ENCODE measurements around the gene LIPT2. TPM values are rescaled to one million over a fixed set of nuclear protein-coding genes. Genes with fewer than 3 reads are reported as not detected.

LIPT2 gene
- total and polyA plus RNA-seq, 4 donors = 2.0 to 6.9 (median 3.4) TPM

DNA sequence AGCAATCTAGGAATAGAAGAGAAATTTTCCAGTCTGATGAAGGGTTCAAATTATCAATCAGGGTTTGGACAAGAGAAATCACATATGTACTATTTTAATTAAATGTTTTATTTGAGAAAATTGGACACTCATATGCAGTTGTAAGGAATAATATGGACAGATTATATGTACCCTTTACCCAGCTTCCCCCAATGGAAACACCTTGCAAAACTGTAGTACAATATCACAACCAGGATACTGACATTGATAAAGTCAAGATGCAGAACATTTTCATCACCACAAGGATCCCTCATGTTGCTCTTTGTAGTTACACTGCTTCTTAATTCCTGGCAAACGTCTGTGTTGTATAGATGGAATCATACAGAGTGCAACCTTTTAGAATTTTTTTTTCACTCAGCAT lies 1.4 kb upstream of the LIPT2 start:
- ATAC-seq (ENCODE audit: insufficient read depth, low FRiP score) (no peak), DNase-seq (no peak)
- WGBS, 2 donors = 94 to 95% methylated on average over 1 of the region's 1 CpG
- Histone ChIP-seq H3K9me3 (ENCODE audit: control insufficient read depth in 4 of 4, insufficient read depth in 3 of 4, low read length in 3 of 4) (peaks cover 0 to 5% (median 3%) of the 10 kb centered on the region in 4 donors), H3K4me3 (no peak overlapping the region), H3K27ac (ENCODE audit: low read depth in 1 of 2, low read length in 1 of 2) (no peak overlapping the region), H3K36me3 (ENCODE audit: control insufficient read depth in 4 of 4, insufficient read depth in 4 of 4, low read length in 4 of 4) (no peaks in the 10 kb centered on the region), H3K4me1 (ENCODE audit: control insufficient read depth in 5 of 5, insufficient read depth in 5 of 5, low read length in 5 of 5) (peaks cover 0 to 5% (median 4%) of the 10 kb centered on the region in 5 donors), H3K27me3 (ENCODE audit: control insufficient read depth in 3 of 3, insufficient read depth in 3 of 3, low read length in 2 of 3) (no peaks in the 10 kb centered on the region), H3K9ac (ENCODE audit: insufficient read depth in 1 of 2, low read length in 2 of 2) (no peak overlapping the region)
- TF ChIP-seq, protein P1, sequence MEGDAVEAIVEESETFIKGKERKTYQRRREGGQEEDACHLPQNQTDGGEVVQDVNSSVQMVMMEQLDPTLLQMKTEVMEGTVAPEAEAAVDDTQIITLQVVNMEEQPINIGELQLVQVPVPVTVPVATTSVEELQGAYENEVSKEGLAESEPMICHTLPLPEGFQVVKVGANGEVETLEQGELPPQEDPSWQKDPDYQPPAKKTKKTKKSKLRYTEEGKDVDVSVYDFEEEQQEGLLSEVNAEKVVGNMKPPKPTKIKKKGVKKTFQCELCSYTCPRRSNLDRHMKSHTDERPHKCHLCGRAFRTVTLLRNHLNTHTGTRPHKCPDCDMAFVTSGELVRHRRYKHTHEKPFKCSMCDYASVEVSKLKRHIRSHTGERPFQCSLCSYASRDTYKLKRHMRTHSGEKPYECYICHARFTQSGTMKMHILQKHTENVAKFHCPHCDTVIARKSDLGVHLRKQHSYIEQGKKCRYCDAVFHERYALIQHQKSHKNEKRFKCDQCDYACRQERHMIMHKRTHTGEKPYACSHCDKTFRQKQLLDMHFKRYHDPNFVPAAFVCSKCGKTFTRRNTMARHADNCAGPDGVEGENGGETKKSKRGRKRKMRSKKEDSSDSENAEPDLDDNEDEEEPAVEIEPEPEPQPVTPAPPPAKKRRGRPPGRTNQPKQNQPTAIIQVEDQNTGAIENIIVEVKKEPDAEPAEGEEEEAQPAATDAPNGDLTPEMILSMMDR (IDR thresholded peaks at IDR 0.05; ENCODE audit: control extremely low read depth, extremely low read depth) = no peak

DNA sequence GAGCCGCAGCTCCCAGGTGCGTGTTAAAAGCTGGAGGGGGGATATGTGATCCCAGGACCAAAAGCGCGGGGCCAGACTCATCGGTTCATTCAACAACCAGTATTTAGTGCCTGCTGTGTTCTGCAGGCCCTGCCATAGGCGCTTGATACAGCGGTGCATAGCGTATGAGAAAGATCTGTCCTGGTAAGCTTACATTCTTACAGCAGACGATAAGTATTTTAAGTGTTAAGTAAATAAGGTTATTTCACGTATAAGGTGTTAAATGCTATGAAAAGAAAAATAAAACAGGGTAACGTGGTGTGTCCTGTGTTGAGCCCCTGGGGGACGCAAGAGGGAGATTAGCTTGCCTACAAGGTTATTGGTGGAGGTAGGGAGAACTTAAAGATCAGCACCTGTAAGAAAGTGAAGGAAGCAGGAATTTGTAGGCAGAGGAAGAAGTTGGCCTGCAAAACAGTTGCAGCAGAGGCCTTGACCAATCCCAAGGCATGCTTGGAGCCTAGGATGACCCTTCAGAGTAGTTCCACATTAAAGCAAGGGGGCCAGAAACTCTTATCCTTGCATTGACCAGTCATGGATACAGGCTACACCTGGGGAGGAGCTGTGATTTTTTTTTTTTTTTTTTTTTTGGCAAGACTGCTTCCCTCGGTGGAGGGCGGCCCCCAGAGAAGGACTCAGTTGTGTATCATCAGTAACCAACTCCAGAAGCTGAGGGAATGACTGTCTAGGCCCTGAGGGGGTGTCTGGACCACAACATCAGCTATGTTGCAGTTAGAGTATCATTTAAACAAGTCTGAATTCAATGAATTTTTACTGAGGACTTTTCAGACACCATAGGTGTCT lies 487 bp upstream of the LIPT2 start:
- Histone ChIP-seq H3K4me1 (ENCODE audit: control insufficient read depth in 5 of 5, insufficient read depth in 5 of 5, low read length in 5 of 5) (peaks cover 0 to 5% (median 4%) of the 10 kb centered on the region in 5 donors), H3K4me3 (peak overlapping the region; percentile 78), H3K27ac (ENCODE audit: low read depth in 1 of 2, low read length in 1 of 2) (peak overlapping the region; percentile 97 to 99), H3K27me3 (ENCODE audit: control insufficient read depth in 3 of 3, insufficient read depth in 3 of 3, low read length in 2 of 3) (no peaks in the 10 kb centered on the region), H3K36me3 (ENCODE audit: control insufficient read depth in 4 of 4, insufficient read depth in 4 of 4, low read length in 4 of 4) (no peaks in the 10 kb centered on the region), H3K9me3 (ENCODE audit: control insufficient read depth in 4 of 4, insufficient read depth in 3 of 4, low read length in 3 of 4) (peaks cover 0 to 5% (median 3%) of the 10 kb centered on the region in 4 donors), H3K9ac (ENCODE audit: insufficient read depth in 1 of 2, low read length in 2 of 2) (peak overlapping the region; percentile 69 to 94)
- ATAC-seq (ENCODE audit: insufficient read depth, low FRiP score) (no peak), DNase-seq (no peak)
- WGBS, 2 donors = 10 to 14% methylated on average over 14 of the region's 14 CpGs
- TF ChIP-seq, protein P1 (IDR thresholded peaks at IDR 0.05; ENCODE audit: control extremely low read depth, extremely low read depth) = no peak

DNA sequence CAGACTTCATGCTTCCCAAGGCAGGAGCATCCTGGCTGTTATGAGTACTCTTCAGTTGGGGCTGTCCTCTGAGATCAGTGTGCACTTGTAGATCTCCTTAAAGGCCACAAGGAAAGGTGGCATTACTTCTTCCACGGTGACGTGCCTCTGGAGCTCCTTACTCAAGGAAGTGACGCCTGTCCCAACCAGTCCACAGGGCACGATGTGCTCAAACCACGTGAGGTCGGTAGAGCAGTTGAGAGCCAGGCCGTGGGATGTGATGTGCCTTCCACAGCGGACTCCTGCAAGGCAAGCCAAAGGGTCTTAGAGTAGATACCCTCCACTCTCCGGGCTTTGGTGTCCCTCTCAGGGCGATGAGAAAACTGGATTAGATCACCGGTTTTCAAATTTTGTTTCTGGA lies 1.4 kb downstream of the LIPT2 start:
- Histone ChIP-seq H3K4me3 (no peak overlapping the region), H3K36me3 (ENCODE audit: control insufficient read depth in 4 of 4, insufficient read depth in 4 of 4, low read length in 4 of 4) (no peaks in the 10 kb centered on the region), H3K27me3 (ENCODE audit: control insufficient read depth in 3 of 3, insufficient read depth in 3 of 3, low read length in 2 of 3) (no peaks in the 10 kb centered on the region), H3K9ac (ENCODE audit: insufficient read depth in 1 of 2, low read length in 2 of 2) (no peak overlapping the region), H3K27ac (ENCODE audit: low read depth in 1 of 2, low read length in 1 of 2) (no peak overlapping the region), H3K9me3 (ENCODE audit: control insufficient read depth in 4 of 4, insufficient read depth in 3 of 4, low read length in 3 of 4) (peaks cover 0 to 4% (median 2%) of the 10 kb centered on the region in 4 donors), H3K4me1 (ENCODE audit: control insufficient read depth in 5 of 5, insufficient read depth in 5 of 5, low read length in 5 of 5) (peaks cover 0 to 5% (median 4%) of the 10 kb centered on the region in 5 donors)
- no peak for DNase-seq
- no peak for ATAC-seq (ENCODE audit: insufficient read depth, low FRiP score)
- TF ChIP-seq, protein P1 (IDR thresholded peaks at IDR 0.05; ENCODE audit: control extremely low read depth, extremely low read depth) = no peak
- WGBS, 2 donors = 91 to 93% methylated on average over 11 of the region's 11 CpGs
